Measurements from ENCODE around the gene ARFGAP2.

GRCh38 chr11:47186700-47187695, 10.3 kb upstream of the ARFGAP2 start:
- no peak for TF ChIP-seq POLR2A (IDR thresholded peaks at IDR 0.05)
- TF ChIP-seq, protein P1, sequence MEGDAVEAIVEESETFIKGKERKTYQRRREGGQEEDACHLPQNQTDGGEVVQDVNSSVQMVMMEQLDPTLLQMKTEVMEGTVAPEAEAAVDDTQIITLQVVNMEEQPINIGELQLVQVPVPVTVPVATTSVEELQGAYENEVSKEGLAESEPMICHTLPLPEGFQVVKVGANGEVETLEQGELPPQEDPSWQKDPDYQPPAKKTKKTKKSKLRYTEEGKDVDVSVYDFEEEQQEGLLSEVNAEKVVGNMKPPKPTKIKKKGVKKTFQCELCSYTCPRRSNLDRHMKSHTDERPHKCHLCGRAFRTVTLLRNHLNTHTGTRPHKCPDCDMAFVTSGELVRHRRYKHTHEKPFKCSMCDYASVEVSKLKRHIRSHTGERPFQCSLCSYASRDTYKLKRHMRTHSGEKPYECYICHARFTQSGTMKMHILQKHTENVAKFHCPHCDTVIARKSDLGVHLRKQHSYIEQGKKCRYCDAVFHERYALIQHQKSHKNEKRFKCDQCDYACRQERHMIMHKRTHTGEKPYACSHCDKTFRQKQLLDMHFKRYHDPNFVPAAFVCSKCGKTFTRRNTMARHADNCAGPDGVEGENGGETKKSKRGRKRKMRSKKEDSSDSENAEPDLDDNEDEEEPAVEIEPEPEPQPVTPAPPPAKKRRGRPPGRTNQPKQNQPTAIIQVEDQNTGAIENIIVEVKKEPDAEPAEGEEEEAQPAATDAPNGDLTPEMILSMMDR (IDR thresholded peaks at IDR 0.05) = no peak

Measured in testis (tissue), 2 donors.